Ovary (tissue), 9 donors: ENCODE results near the gene ETV6. TPM values are rescaled to one million over a fixed set of nuclear protein-coding genes. Genes with fewer than 3 reads are reported as not detected.

ENCODE experiments used
- DNase-seq, 5 donors: peaks; one replicate each; pipeline ENCODE4 v3.0.0-alpha.2; 2019 to 2020
- H3K27ac ChIP-seq, 2 donors: fragments of 200-600 bp; one replicate each; pipeline versions ENCODE4 v1.5.1 to v1.8.0; 2019 to 2022
- H3K27me3 ChIP-seq: fragments of 200-600 bp; one replicate; pipeline ENCODE4 v1.8.0; 2022
- H3K36me3 ChIP-seq: fragments of 200-600 bp; sonication (generic); one replicate; pipeline ENCODE4 v1.5.1; 2019
- H3K4me1 ChIP-seq: one replicate; pipeline ENCODE4 v1.8.1; 2013; ENCODE audit warnings: mild to moderate bottlenecking, moderate library complexity; ENCODE audit not compliant: insufficient read depth
- H3K4me3 ChIP-seq: fragments of 200-600 bp; sonication (generic); one replicate; pipeline ENCODE4 v1.5.1; 2017
- H3K9me3 ChIP-seq, 2 donors: fragments of 200-600 bp in 1 of 2; sonication (generic) in 1 of 2; one replicate each; pipeline versions ENCODE4 v1.5.1 to v1.8.1; 2013 to 2019; ENCODE audit warnings: mild to moderate bottlenecking in 1 of 2, moderate library complexity in 1 of 2
- EP300 ChIP-seq: sonication (generic); formaldehyde crosslinking; IDR thresholded peaks from one replicate; pipeline ENCODE4 v1.6.1; 2017; ENCODE audit warnings: antibody characterized with exemption
- POLR2A ChIP-seq: fragments of 450-650 bp; IDR thresholded peaks from one replicate; pipeline ENCODE4 v1.6.1; 2017; ENCODE audit warnings: antibody characterized with exemption, mild to moderate bottlenecking, moderate library complexity
- WGBS, 3 donors: extraction: QIAGEN DNeasy Blood & Tissue Kit in 1 of 3; methylation state at CpG; one replicate each; pipeline versions ENCODE4 v1.1.5 to v1.1.7; 2013 to 2017; 5-methylcytosine and 5-hydroxymethylcytosine counted together
- intact Hi-C, 4 donors: fragments of 100-400 bp; cut with DNase I; formaldehyde crosslinking; loops; one replicate each; pipeline versions ENCODE4 v1.11.0 to v1.15.1; 2022 to 2023
- polyA plus RNA-seq, 2 donors: library from polyadenylated mRNA; stranded (reverse); fragments of 200-250 nt in 1 of 2; fragments of 350-450 nt in 1 of 2; fragmentation: Illumina TruSeq in 1 of 2; extraction: RNeasy Lipid Tissue Mini Kit (QIAGEN cat#74804) in 1 of 2; gene quantifications; one replicate each; pipeline ENCODE4 v1.2.3, GENCODE V29; 2013 to 2014
- total RNA-seq, 7 donors: library from RNA; depleted of rRNA in 2 of 7; stranded (reverse); fragments of >200 nt in 2 of 7; fragmentation: NEBNext Ultra II Directional in 3 of 7; extraction: Animal tissue kit (Norgen Biotek cat#: 25700) in 3 of 7; gene quantifications; one replicate each; pipeline versions ENCODE4 v1.1.0 to v1.2.4, GENCODE V29; 2016 to 2023
- TF ChIP-seq, protein P1 (sequence below), 3 donors: fragments of 450-650 bp in 2 of 3; fragments of 200-600 bp in 1 of 3; IDR thresholded peaks; one replicate each; pipeline versions ENCODE4 v1.5.1 to v1.8.0; 2016 to 2022; ENCODE audit warnings: antibody characterized with exemption in 3 of 3, mild to moderate bottlenecking in 1 of 3
- donor health status: DM: no; HTN: no; CAD: no; lungs with moderate emphysema.
- donor health status: DM: no; HTN: no; CAD: no.
- donor health status: Bipolar disorder and iron deficiency.
- donor health status: DM: yes; HTN: yes; CAD: no.
- donor health status: DM: no; HTN: no; CAD: no.
- donor health status: DM: yes; HTN: yes; CAD: no.

The ETV6 gene
- total and polyA plus RNA-seq, 9 donors: 4.4 to 34.6 (median 18.3) TPM

- no peaks in the 10 kb centered on the region for H3K4me1 ChIP-seq
- no peak for TF ChIP-seq POLR2A
- no peak for TF ChIP-seq EP300
- TF ChIP-seq, protein P1, sequence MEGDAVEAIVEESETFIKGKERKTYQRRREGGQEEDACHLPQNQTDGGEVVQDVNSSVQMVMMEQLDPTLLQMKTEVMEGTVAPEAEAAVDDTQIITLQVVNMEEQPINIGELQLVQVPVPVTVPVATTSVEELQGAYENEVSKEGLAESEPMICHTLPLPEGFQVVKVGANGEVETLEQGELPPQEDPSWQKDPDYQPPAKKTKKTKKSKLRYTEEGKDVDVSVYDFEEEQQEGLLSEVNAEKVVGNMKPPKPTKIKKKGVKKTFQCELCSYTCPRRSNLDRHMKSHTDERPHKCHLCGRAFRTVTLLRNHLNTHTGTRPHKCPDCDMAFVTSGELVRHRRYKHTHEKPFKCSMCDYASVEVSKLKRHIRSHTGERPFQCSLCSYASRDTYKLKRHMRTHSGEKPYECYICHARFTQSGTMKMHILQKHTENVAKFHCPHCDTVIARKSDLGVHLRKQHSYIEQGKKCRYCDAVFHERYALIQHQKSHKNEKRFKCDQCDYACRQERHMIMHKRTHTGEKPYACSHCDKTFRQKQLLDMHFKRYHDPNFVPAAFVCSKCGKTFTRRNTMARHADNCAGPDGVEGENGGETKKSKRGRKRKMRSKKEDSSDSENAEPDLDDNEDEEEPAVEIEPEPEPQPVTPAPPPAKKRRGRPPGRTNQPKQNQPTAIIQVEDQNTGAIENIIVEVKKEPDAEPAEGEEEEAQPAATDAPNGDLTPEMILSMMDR (IDR thresholded peaks at IDR 0.05): no peak
- H3K27me3 ChIP-seq: no peaks in the 10 kb centered on the region
- H3K36me3 ChIP-seq: no peaks in the 10 kb centered on the region
- H3K27ac ChIP-seq: no peak overlapping the region
- intact Hi-C loops: no loop called here
- 78 to 86% (median 79%) methylated on average over 6 of the region's 6 CpGs for WGBS, 3 donors
- no peaks in the 10 kb centered on the region for H3K9me3 ChIP-seq
- no peak for DNase-seq
- no peak overlapping the region for H3K4me3 ChIP-seq
Observed at GRCh38 chr12:11774821-11775220, 125.3 kb downstream of the ETV6 start.

DNA sequence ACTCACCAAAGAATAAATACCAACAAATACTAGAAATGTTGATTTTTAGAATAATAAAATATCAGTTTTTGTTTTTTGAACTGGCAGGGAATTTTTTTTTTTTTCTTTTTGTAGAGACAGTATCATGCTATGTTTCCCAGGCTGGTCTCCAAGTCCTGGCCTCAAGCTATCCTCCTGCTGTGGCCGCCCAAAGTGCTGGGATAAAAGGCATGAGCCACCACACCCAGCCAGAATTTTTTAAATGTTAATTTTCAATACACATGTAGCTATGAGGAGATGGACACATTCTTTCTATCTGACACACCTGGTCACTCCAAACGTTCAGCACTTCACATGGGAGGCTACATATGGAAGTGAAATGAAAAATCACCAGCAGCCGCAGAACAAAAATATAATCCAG, 126.8 kb downstream of the ETV6 start:
- H3K27ac ChIP-seq: no peak overlapping the region
- no peaks in the 10 kb centered on the region for H3K27me3 ChIP-seq
- TF ChIP-seq POLR2A (no peak), EP300 (no peak)
- TF ChIP-seq, protein P1 (IDR thresholded peaks at IDR 0.05): no peak
- H3K36me3 ChIP-seq: no peaks in the 10 kb centered on the region
- no peaks in the 10 kb centered on the region for H3K9me3 ChIP-seq
- intact Hi-C loops: no loop called here
- no peak overlapping the region for H3K4me3 ChIP-seq
- H3K4me1 ChIP-seq: no peaks in the 10 kb centered on the region
- no peak for DNase-seq
- 79 to 88% (median 88%) methylated on average over 3 of the region's 3 CpGs for WGBS, 3 donors

DNA sequence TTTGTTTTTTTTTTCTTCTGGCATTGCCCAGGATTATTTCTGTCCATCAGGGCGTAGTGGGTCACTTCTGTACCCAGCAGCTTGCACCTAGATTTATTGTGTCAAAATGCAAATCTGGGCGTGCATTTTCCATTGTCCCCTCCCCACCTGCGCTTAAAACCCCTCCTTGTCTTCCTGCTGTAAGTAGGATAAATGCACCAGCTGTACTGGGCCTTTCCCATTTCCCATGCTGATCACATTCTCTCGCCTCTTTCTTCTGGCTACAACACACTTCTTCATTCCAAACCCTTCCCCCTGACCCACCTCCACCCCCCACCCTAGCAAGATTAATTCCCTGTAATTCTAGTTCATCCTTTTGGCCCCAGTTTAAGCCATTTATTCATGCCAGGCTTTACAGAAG, 128.0 kb downstream of the ETV6 start:
- H3K9me3 ChIP-seq: no peaks in the 10 kb centered on the region
- TF ChIP-seq, protein P1 (IDR thresholded peaks at IDR 0.05): no peak
- no peaks in the 10 kb centered on the region for H3K27me3 ChIP-seq
- no peak overlapping the region for H3K27ac ChIP-seq
- intact Hi-C loops: no loop called here
- H3K4me3 ChIP-seq: no peak overlapping the region
- DNase-seq: no peak
- 97 to 98% (median 98%) methylated on average over 4 of the region's 4 CpGs for WGBS, 3 donors
- H3K4me1 ChIP-seq: no peaks in the 10 kb centered on the region
- no peaks in the 10 kb centered on the region for H3K36me3 ChIP-seq

DNA sequence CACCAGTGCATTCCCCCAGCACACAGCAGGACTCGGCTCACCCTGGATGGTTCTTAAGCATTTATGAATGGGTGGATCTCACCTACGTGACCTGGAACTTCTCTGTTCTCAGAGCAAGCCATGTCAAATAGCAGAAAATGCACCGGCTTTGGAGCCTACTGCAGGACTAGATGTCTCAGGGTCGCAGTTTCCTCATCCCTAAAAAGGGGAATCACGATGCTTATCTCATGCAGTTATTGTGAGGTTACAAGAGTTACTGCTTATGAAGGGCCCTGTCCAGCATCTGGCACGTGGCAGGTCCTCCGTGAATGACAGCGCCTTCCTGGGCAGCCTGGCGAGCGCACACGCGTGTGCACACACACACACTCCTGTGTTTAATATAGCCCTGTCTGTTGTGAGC, 128.5 kb downstream of the ETV6 start:
- no peak for DNase-seq
- TF ChIP-seq EP300 (no peak), POLR2A (no peak)
- TF ChIP-seq, protein P1 (IDR thresholded peaks at IDR 0.05): no peak
- no peaks in the 10 kb centered on the region for H3K9me3 ChIP-seq
- intact Hi-C loops: no loop called here
- 89 to 92% (median 90%) methylated on average over 12 of the region's 12 CpGs for WGBS, 3 donors
- no peaks in the 10 kb centered on the region for H3K4me1 ChIP-seq
- H3K27ac ChIP-seq: no peak overlapping the region
- no peak overlapping the region for H3K4me3 ChIP-seq
- H3K36me3 ChIP-seq: no peaks in the 10 kb centered on the region
- H3K27me3 ChIP-seq: no peaks in the 10 kb centered on the region
